HEK293 (cell line): ENCODE results near the gene GCAT.

Source experiments
- FEZF1 ChIP-seq: fragments of 450-650 bp; formaldehyde crosslinking; IDR thresholded peaks from 2 replicates; pipeline ENCODE4 v1.5.1; 2016; ENCODE audit warnings: missing biosample characterization, missing genetic modification characterization
- GLI4 ChIP-seq: fragments of 450-650 bp; formaldehyde crosslinking; IDR thresholded peaks from 2 replicates; pipeline ENCODE4 v1.5.1; 2016; ENCODE audit warnings: missing biosample characterization, missing genetic modification characterization
- GLIS1 ChIP-seq: fragments of 450-650 bp; formaldehyde crosslinking; IDR thresholded peaks from 2 replicates; pipeline ENCODE4 v1.5.1; 2016; ENCODE audit warnings: missing biosample characterization, missing genetic modification characterization
- GLIS2 ChIP-seq: fragments of 450-650 bp; formaldehyde crosslinking; IDR thresholded peaks from 2 replicates; pipeline ENCODE4 v1.5.1; 2016; ENCODE audit warnings: missing biosample characterization, missing genetic modification characterization
- INSM2 ChIP-seq: fragments of 450-650 bp; formaldehyde crosslinking; IDR thresholded peaks from 2 replicates; pipeline ENCODE4 v1.5.1; 2016; ENCODE audit warnings: missing biosample characterization, missing genetic modification characterization
- KLF10 ChIP-seq: fragments of 450-650 bp; IDR thresholded peaks from 2 replicates; pipeline ENCODE4 v1.5.1; 2018; ENCODE audit warnings: missing biosample characterization, mild to moderate bottlenecking, missing genetic modification characterization
- KLF16 ChIP-seq: fragments of 450-650 bp; formaldehyde crosslinking; IDR thresholded peaks from 2 replicates; pipeline ENCODE4 v1.5.1; 2017; ENCODE audit warnings: missing biosample characterization, missing genetic modification characterization
- KLF17 ChIP-seq: fragments of 450-650 bp; formaldehyde crosslinking; IDR thresholded peaks from 2 replicates; pipeline ENCODE4 v1.5.1; 2016; ENCODE audit warnings: missing biosample characterization, missing genetic modification characterization
- SCRT1 ChIP-seq: fragments of 450-650 bp; formaldehyde crosslinking; IDR thresholded peaks from 2 replicates; pipeline ENCODE4 v1.5.1; 2016; ENCODE audit warnings: missing biosample characterization, missing genetic modification characterization, borderline replicate concordance
- SP2 ChIP-seq: fragments of 450-650 bp; formaldehyde crosslinking; IDR thresholded peaks from 2 replicates; pipeline ENCODE4 v1.5.1; 2016; ENCODE audit warnings: missing biosample characterization, missing genetic modification characterization
- ZBTB10 ChIP-seq: fragments of 450-650 bp; formaldehyde crosslinking; IDR thresholded peaks from 2 replicates; pipeline ENCODE4 v1.5.1; 2016; ENCODE audit warnings: missing biosample characterization, missing genetic modification characterization
- ZNF121 ChIP-seq: fragments of 450-650 bp; formaldehyde crosslinking; IDR thresholded peaks from 2 replicates; pipeline ENCODE4 v1.5.1; 2016; ENCODE audit warnings: missing biosample characterization, missing genetic modification characterization
- ZNF138 ChIP-seq: fragments of 450-650 bp; formaldehyde crosslinking; IDR thresholded peaks from 2 replicates; pipeline ENCODE4 v1.5.1; 2016; ENCODE audit warnings: missing biosample characterization, missing genetic modification characterization, borderline replicate concordance
- ZNF16 ChIP-seq: fragments of 450-650 bp; formaldehyde crosslinking; IDR thresholded peaks from 2 replicates; pipeline ENCODE4 v1.5.1; 2016; ENCODE audit warnings: low read depth, missing biosample characterization, missing genetic modification characterization
- ZNF169 ChIP-seq: fragments of 450-650 bp; formaldehyde crosslinking; IDR thresholded peaks from 2 replicates; pipeline ENCODE4 v1.5.1; 2016; ENCODE audit warnings: missing biosample characterization, missing genetic modification characterization
- ZNF174 ChIP-seq: fragments of 450-650 bp; formaldehyde crosslinking; IDR thresholded peaks from 2 replicates; pipeline ENCODE4 v1.5.0; 2017; ENCODE audit warnings: missing biosample characterization, mild to moderate bottlenecking, missing genetic modification characterization
- ZNF26 ChIP-seq: fragments of 450-650 bp; formaldehyde crosslinking; IDR thresholded peaks from 2 replicates; pipeline ENCODE4 v1.5.1; 2016; ENCODE audit warnings: missing biosample characterization, missing genetic modification characterization
- ZNF335 ChIP-seq: fragments of 450-650 bp; formaldehyde crosslinking; conservative IDR thresholded peaks from 2 replicates; pipeline ENCODE4 v1.5.1; 2016; ENCODE audit warnings: missing biosample characterization, missing genetic modification characterization
- ZNF37A ChIP-seq: fragments of 450-650 bp; IDR thresholded peaks from 2 replicates; pipeline ENCODE4 v1.5.1; 2018; ENCODE audit warnings: missing biosample characterization, missing genetic modification characterization
- ZNF416 ChIP-seq: fragments of 450-650 bp; formaldehyde crosslinking; IDR thresholded peaks from 2 replicates; pipeline ENCODE4 v1.5.1; 2016; ENCODE audit warnings: missing biosample characterization, missing genetic modification characterization
- ZNF433 ChIP-seq: fragments of 450-650 bp; formaldehyde crosslinking; IDR thresholded peaks from 2 replicates; pipeline ENCODE4 v1.5.1; 2016; ENCODE audit warnings: missing biosample characterization, missing genetic modification characterization, low read depth
- ZNF473 ChIP-seq: fragments of 450-650 bp; formaldehyde crosslinking; IDR thresholded peaks from 2 replicates; pipeline ENCODE4 v1.5.1; 2017; ENCODE audit warnings: missing biosample characterization, missing genetic modification characterization
- ZNF510 ChIP-seq: fragments of 450-650 bp; formaldehyde crosslinking; IDR thresholded peaks from 2 replicates; pipeline ENCODE4 v1.5.1; 2018; ENCODE audit warnings: mild to moderate bottlenecking, missing genetic modification characterization, missing biosample characterization; ENCODE audit not compliant: insufficient replicate concordance
- ZNF513 ChIP-seq: fragments of 450-650 bp; IDR thresholded peaks from 2 replicates; pipeline ENCODE4 v1.5.1; 2018; ENCODE audit warnings: missing biosample characterization, missing genetic modification characterization
- ZNF530 ChIP-seq: fragments of 450-650 bp; formaldehyde crosslinking; IDR thresholded peaks from 2 replicates; pipeline ENCODE4 v1.5.1; 2016; ENCODE audit warnings: low read depth, missing biosample characterization, missing genetic modification characterization
- ZNF561 ChIP-seq: fragments of 450-650 bp; IDR thresholded peaks from 2 replicates; pipeline ENCODE4 v1.5.1; 2018; ENCODE audit warnings: missing biosample characterization, missing genetic modification characterization, borderline replicate concordance
- ZNF621 ChIP-seq: fragments of 450-650 bp; formaldehyde crosslinking; IDR thresholded peaks from 2 replicates; pipeline ENCODE4 v1.5.1; 2017; ENCODE audit warnings: missing biosample characterization, missing genetic modification characterization
- ZNF624 ChIP-seq: fragments of 450-650 bp; formaldehyde crosslinking; IDR thresholded peaks from 2 replicates; pipeline ENCODE4 v1.5.1; 2017; ENCODE audit warnings: missing biosample characterization, missing genetic modification characterization
- ZSCAN18 ChIP-seq: fragments of 450-650 bp; formaldehyde crosslinking; IDR thresholded peaks from 2 replicates; pipeline ENCODE4 v1.5.1; 2016; ENCODE audit warnings: missing biosample characterization, missing genetic modification characterization

GCAT gene

GRCh38 chr22:37807410-37808293 is at the start of gene GCAT (continued):
- TF ChIP-seq ZBTB10 (tag by site-specific recombination) (peak; percentile 94), SP2 (tag by site-specific recombination) (peak; percentile 95), ZNF26 (tag by site-specific recombination) (no peak), GLIS2 (tag by site-specific recombination) (peak; percentile 70), ZNF37A (no peak), ZNF473 (tag by site-specific recombination) (no peak), ZNF416 (tag by site-specific recombination) (no peak), KLF10 (peak; percentile 100), ZNF335 (tag by site-specific recombination) (peak; percentile 87), ZNF530 (tag by site-specific recombination) (no peak), ZNF174 (tag by site-specific recombination) (no peak), INSM2 (peak; percentile 98), ZNF169 (no peak), ZNF621 (tag by site-specific recombination) (no peak), KLF17 (tag by site-specific recombination) (0 out of 2 replicates have a peak, but pooled peaks have one; percentile 14), ZNF513 (tag by site-specific recombination) (no peak), KLF16 (tag by site-specific recombination) (peak; percentile 54), GLI4 (tag by site-specific recombination) (no peak), ZNF510 (tag by site-specific recombination) (no peak), ZNF561 (tag by site-specific recombination) (0 out of 2 replicates have a peak, but pooled peaks have one; percentile 27), SCRT1 (tag by site-specific recombination) (no peak), GLIS1 (tag by site-specific recombination) (peak; percentile 46), ZNF138 (tag by site-specific recombination) (no peak), ZNF433 (tag by site-specific recombination) (no peak), ZSCAN18 (tag by site-specific recombination) (no peak), ZNF16 (tag by site-specific recombination) (no peak), ZNF121 (tag by site-specific recombination) (0 out of 2 replicates have a peak, but pooled peaks have one; percentile 47), ZNF624 (no peak), FEZF1 (tag by site-specific recombination) (no peak)
- TF ChIP-seq, all 188 proteins: peak for 64
